ENCODE measurements around the gene ALOXE3. TPM values are rescaled to one million over a fixed set of nuclear protein-coding genes. Genes with fewer than 3 reads are reported as not detected.

Gene ALOXE3
- total RNA-seq: not detected

GRCh38 chr17:8117980-8118768 lies at the start of gene ALOXE3:
TSS of gene ALOXE3 (minus strand) at chr17:8118514. CDS start at chr17:8117990, 524 bp downstream.
- Mint-ChIP-seq H3K4me3 (peak within 1 kb of the TSS; percentile 89), H3K9me3 (ENCODE audit: insufficient read depth) (no peaks in the 10 kb centered on the region), H3K27ac (peak within 1 kb of the TSS; percentile 91), H3K36me3 (ENCODE audit: low read depth) (peaks cover 5% of the 10 kb centered on the region), H3K27me3 (ENCODE audit: low read depth) (peaks cover 51% of the 10 kb centered on the region), H3K4me1 (ENCODE audit: low read depth) (peaks cover 43% of the 10 kb centered on the region)
- DNase-seq (no peak), ATAC-seq (no peak)
- POLR2A ChIA-PET: interaction anchor here (0.6 to 2.9 kb wide), 4 partner anchors 38 to 129 kb away, joined by 3 to 42 read pairs (median 14); partner anchors contain the start of gene CTC1
- CTCF ChIA-PET: interaction anchor here (0.6 to 6.9 kb wide), 28 partner anchors 9 to 431 kb away, joined by 3 to 93 read pairs (median 18); partner anchors contain the start of genes CTC1, KRABD2, PFAS and TP53

GRCh38 chr17:8167526-8167925 lies 49.2 kb upstream of the ALOXE3 start:
- Mint-ChIP-seq H3K4me3 (no peak overlapping the region), H3K4me1 (ENCODE audit: low read depth) (peaks cover 32% of the 10 kb centered on the region), H3K36me3 (ENCODE audit: low read depth) (peaks cover 4% of the 10 kb centered on the region), H3K27me3 (ENCODE audit: low read depth) (no peaks in the 10 kb centered on the region), H3K27ac (no peak overlapping the region), H3K9me3 (ENCODE audit: insufficient read depth) (no peaks in the 10 kb centered on the region)
- ChIA-PET POLR2A (interaction anchor here (1.0 to 1.3 kb wide), 2 partner anchors 12 to 18 kb away, joined by 3 to 4 read pairs; no protein-coding TSS in a partner anchor), CTCF (interaction anchor here (2.2 kb wide), 1 partner anchor 9 kb away, joined by 10 read pairs; no protein-coding TSS in a partner anchor)
- ATAC-seq: no peak
- DNase-seq: no peak

DNA sequence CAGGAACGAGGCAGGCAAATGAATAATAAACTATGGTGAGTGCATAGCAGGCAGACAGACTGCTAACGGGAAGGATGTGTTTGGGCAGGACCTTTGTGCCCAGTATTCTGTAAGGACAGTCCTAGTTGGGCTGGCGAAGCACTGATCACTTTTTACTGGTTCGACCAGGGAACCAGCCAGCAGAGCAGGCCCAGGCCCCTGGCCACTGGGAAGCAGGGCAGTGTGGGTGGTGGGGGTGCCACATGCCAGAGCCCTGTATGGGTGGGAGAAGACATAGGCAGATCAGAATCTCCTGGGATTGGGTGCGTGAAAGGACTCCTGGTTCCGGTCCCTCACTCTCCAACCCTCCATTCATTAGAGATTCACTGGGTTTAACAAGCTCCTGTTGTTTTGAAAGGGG lies 48.4 kb upstream of the ALOXE3 start:
- H3K9me3 Mint-ChIP-seq (ENCODE audit: insufficient read depth): no peaks in the 10 kb centered on the region
- peaks cover 7% of the 10 kb centered on the region for H3K36me3 Mint-ChIP-seq (ENCODE audit: low read depth)
- H3K27ac Mint-ChIP-seq: no peak overlapping the region
- no peaks in the 10 kb centered on the region for H3K27me3 Mint-ChIP-seq (ENCODE audit: low read depth)
- POLR2A ChIA-PET: interaction anchor here (0.6 to 1.3 kb wide), 3 partner anchors 11 to 21 kb away, joined by 3 to 4 read pairs (median 4); no protein-coding TSS in a partner anchor
- CTCF ChIA-PET: interaction anchor here (2.2 kb wide), 1 partner anchor 8 kb away, joined by 10 read pairs; no protein-coding TSS in a partner anchor
- DNase-seq: no peak
- H3K4me1 Mint-ChIP-seq (ENCODE audit: low read depth): peaks cover 31% of the 10 kb centered on the region
- no peak for ATAC-seq
- H3K4me3 Mint-ChIP-seq: no peak overlapping the region

GRCh38 chr17:8164815-8165131 lies 46.5 kb upstream of the ALOXE3 start:
- H3K27me3 Mint-ChIP-seq (ENCODE audit: low read depth): no peaks in the 10 kb centered on the region
- peaks cover 48% of the 10 kb centered on the region for H3K4me1 Mint-ChIP-seq (ENCODE audit: low read depth)
- CTCF ChIA-PET: interaction anchor here (1.2 to 2.7 kb wide), 3 partner anchors 8 to 46 kb away, joined by 5 to 17 read pairs (median 7); partner anchors contain the start of gene ALOXE3
- ATAC-seq (no peak), DNase-seq (peak; percentile 60)
- peak overlapping the region; percentile 69 for H3K4me3 Mint-ChIP-seq
- peak overlapping the region; percentile 94 for H3K27ac Mint-ChIP-seq
- POLR2A ChIA-PET: interaction anchor here (0.7 to 8.3 kb wide), 12 partner anchors 8 to 83 kb away, joined by 3 to 343 read pairs (median 6); partner anchors contain the start of genes CTC1 and PER1
- peaks cover 26% of the 10 kb centered on the region for H3K36me3 Mint-ChIP-seq (ENCODE audit: low read depth)
- no peaks in the 10 kb centered on the region for H3K9me3 Mint-ChIP-seq (ENCODE audit: insufficient read depth)

GRCh38 chr17:8163978-8164814 lies 45.9 kb upstream of the ALOXE3 start:
- POLR2A ChIA-PET: interaction anchor here (0.7 to 8.3 kb wide), 15 partner anchors 8 to 83 kb away, joined by 3 to 343 read pairs (median 5); partner anchors contain the start of genes CTC1 and PER1
- peaks cover 30% of the 10 kb centered on the region for H3K36me3 Mint-ChIP-seq (ENCODE audit: low read depth)
- CTCF ChIA-PET: interaction anchor here (0.8 to 2.7 kb wide), 7 partner anchors 9 to 45 kb away, joined by 3 to 17 read pairs (median 4); partner anchors contain the start of gene ALOXE3
- peaks cover 54% of the 10 kb centered on the region for H3K4me1 Mint-ChIP-seq (ENCODE audit: low read depth)
- peak; percentile 56 for ATAC-seq
- peak overlapping the region; percentile 69 for H3K4me3 Mint-ChIP-seq
- H3K27me3 Mint-ChIP-seq (ENCODE audit: low read depth): no peaks in the 10 kb centered on the region
- DNase-seq: peak; percentile 87
- H3K9me3 Mint-ChIP-seq (ENCODE audit: insufficient read depth): no peaks in the 10 kb centered on the region
- H3K27ac Mint-ChIP-seq: peak overlapping the region; percentile 94

GRCh38 chr17:8162997-8163977 lies 45.0 kb upstream of the ALOXE3 start:
- Mint-ChIP-seq H3K4me1 (ENCODE audit: low read depth) (peaks cover 61% of the 10 kb centered on the region), H3K4me3 (peak overlapping the region; percentile 79), H3K36me3 (ENCODE audit: low read depth) (peaks cover 36% of the 10 kb centered on the region), H3K27ac (peak overlapping the region; percentile 94), H3K9me3 (ENCODE audit: insufficient read depth) (no peaks in the 10 kb centered on the region), H3K27me3 (ENCODE audit: low read depth) (no peaks in the 10 kb centered on the region)
- ATAC-seq (peak; percentile 18), DNase-seq (no peak)
- POLR2A ChIA-PET: interaction anchor here (0.6 to 8.3 kb wide), 16 partner anchors 8 to 292 kb away, joined by 3 to 343 read pairs (median 5); partner anchors contain the start of genes CTC1, PER1 and TMEM107
- CTCF ChIA-PET: interaction anchor here (0.8 to 14.0 kb wide), 8 partner anchors 8 to 44 kb away, joined by 3 to 165 read pairs (median 4); partner anchors contain the start of gene ALOXE3

DNA sequence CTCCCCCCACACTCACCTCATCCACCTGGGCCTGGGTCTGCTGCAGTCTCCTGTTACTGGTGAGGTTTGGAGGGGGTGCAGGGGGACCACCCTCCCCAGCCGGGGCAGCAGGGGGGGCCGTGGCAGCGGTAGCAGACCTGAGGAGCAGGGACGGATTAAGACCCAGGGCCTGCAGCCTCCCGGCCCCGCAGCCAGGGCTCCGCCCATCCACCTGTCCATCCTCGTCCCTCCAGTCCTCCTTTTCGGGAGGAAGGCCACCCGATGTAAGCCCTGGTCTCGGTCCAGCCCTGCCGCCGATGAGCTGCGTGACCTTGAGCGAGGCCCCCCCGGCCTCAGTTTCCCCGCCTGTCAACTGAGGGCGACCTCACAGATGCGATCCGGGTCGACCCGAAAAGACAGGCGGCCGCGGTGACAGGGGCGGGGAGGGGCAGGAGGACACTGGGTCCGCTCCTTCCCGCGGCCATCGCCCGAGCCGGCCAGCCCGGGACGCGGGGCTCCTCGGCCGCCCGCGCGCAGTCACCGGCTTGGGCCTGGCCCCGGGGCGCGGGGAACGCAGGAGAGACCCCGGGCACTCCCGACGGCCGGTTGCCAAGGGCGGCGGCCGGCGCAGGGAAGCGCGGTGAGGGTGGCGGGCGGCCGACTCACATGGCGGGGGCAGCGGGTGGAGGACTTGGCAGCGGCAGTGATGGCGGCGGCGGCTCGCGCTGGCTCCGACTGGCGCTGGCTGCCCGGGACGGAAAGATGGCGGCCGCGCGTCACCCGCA lies 44.1 kb upstream of the ALOXE3 start, which contains the start of gene VAMP2:
TSS of gene VAMP2 (minus strand) at position 716 of the 764 bp plus-strand sequence. CDS start at position 647, 69 bp downstream.
- CTCF ChIA-PET: interaction anchor here (1.4 to 14.0 kb wide), 3 partner anchors 24 to 44 kb away, joined by 3 to 165 read pairs (median 17); partner anchors contain the start of gene ALOXE3

GRCh38 chr17:8161289-8162232 lies 43.2 kb upstream of the ALOXE3 start:
- ATAC-seq (no peak), DNase-seq (no peak)
- no peaks in the 10 kb centered on the region for H3K27me3 Mint-ChIP-seq (ENCODE audit: low read depth)
- peaks cover 35% of the 10 kb centered on the region for H3K36me3 Mint-ChIP-seq (ENCODE audit: low read depth)
- peak overlapping the region; percentile 93 for H3K27ac Mint-ChIP-seq
- POLR2A ChIA-PET: interaction anchor here (0.6 to 8.3 kb wide), 8 partner anchors 12 to 59 kb away, joined by 3 to 343 read pairs (median 4); partner anchors contain the start of genes HES7 and TMEM107
- peak overlapping the region; percentile 79 for H3K4me3 Mint-ChIP-seq
- CTCF ChIA-PET: interaction anchor here (0.7 to 14.0 kb wide), 6 partner anchors 23 to 216 kb away, joined by 3 to 165 read pairs (median 6); partner anchors contain the start of gene ALOXE3
- no peaks in the 10 kb centered on the region for H3K9me3 Mint-ChIP-seq (ENCODE audit: insufficient read depth)
- peaks cover 59% of the 10 kb centered on the region for H3K4me1 Mint-ChIP-seq (ENCODE audit: low read depth)

More for the DNA sequence above, 44.1 kb upstream of the ALOXE3 start, which contains the start of gene VAMP2:
- DNase-seq: peak; percentile 87
- ATAC-seq: peak; percentile 58
- H3K9me3 Mint-ChIP-seq (ENCODE audit: insufficient read depth): no peaks in the 10 kb centered on the region
- peak within 1 kb of the TSS; percentile 79 for H3K4me3 Mint-ChIP-seq
- H3K36me3 Mint-ChIP-seq (ENCODE audit: low read depth): peaks cover 38% of the 10 kb centered on the region
- H3K4me1 Mint-ChIP-seq (ENCODE audit: low read depth): peaks cover 63% of the 10 kb centered on the region
- H3K27ac Mint-ChIP-seq: peak within 1 kb of the TSS; percentile 94
- POLR2A ChIA-PET: interaction anchor here (0.6 to 8.3 kb wide), 8 partner anchors 9 to 291 kb away, joined by 3 to 343 read pairs (median 6); partner anchors contain the start of genes HES7, PER1 and TMEM107
- no peaks in the 10 kb centered on the region for H3K27me3 Mint-ChIP-seq (ENCODE audit: low read depth)
